Measurements from ENCODE around the gene STEEP1. TPM values are rescaled to one million over a fixed set of nuclear protein-coding genes. Genes with fewer than 3 reads are reported as not detected.

STEEP1 gene
- total RNA-seq, 1 experiment from 2014 or later, result 25.8 TPM

- TF ChIP-seq AFF4 (CRISPR knock-in tag; IDR thresholded peaks at IDR 0.05; ENCODE audit: borderline replicate concordance) (no peak), ZNF232 (CRISPR knock-in tag; IDR thresholded peaks at IDR 0.05) (no peak)
These were observed 5.2 kb upstream of the STEEP1 start (continued) for GRCh38 chrX:119570351-119570835.

GRCh38 chrX:119552508-119552907 is 12.7 kb downstream of the STEEP1 start:
- H3K27ac Mint-ChIP-seq, result no peak overlapping the region
- H3K36me3 Mint-ChIP-seq, result 0 out of 2 replicates have a peak, but pooled peaks cover 2% of the 10 kb centered on the region
- H3K4me3 Mint-ChIP-seq, result no peak overlapping the region
- ATAC-seq (no peak), DNase-seq (ENCODE audit: low spot score) (no peak)
- H3K9me3 Mint-ChIP-seq, result no peaks in the 10 kb centered on the region
- H3K27me3 Mint-ChIP-seq (ENCODE audit: low read depth), result no peaks in the 10 kb centered on the region
- CTCF ChIA-PET, result no interaction called here
- no peaks in the 10 kb centered on the region for H3K4me1 Mint-ChIP-seq
- POLR2A ChIA-PET, result no interaction called here
- no peak for TF ChIP-seq STAT6 (CRISPR knock-in tag; conservative IDR thresholded peaks at IDR 0.05; ENCODE audit: low read depth)
- no peak for TF ChIP-seq E2F4 (CRISPR knock-in tag; IDR thresholded peaks at IDR 0.05; ENCODE audit: borderline replicate concordance, low read depth)
- no peak for TF ChIP-seq SOX15 (CRISPR knock-in tag; IDR thresholded peaks at IDR 0.05)
- no peak for TF ChIP-seq ZMAT4 (CRISPR knock-in tag; IDR thresholded peaks at IDR 0.05)
- no peak for TF ChIP-seq ZNF232 (CRISPR knock-in tag; IDR thresholded peaks at IDR 0.05)
- no peak for TF ChIP-seq ZNF512 (CRISPR knock-in tag; IDR thresholded peaks at IDR 0.05; ENCODE audit: borderline replicate concordance)
- no peak for TF ChIP-seq ZNF281 (CRISPR knock-in tag; IDR thresholded peaks at IDR 0.05)
- no peak for TF ChIP-seq CREB1 (CRISPR knock-in tag; IDR thresholded peaks at IDR 0.05)
- no peak for TF ChIP-seq ATF3 (CRISPR knock-in tag; conservative IDR thresholded peaks at IDR 0.05)
- TF ChIP-seq ZNF219 (CRISPR knock-in tag; IDR thresholded peaks at IDR 0.05; ENCODE audit: borderline replicate concordance), result no peak
- no peak for TF ChIP-seq GRHL2 (CRISPR knock-in tag; IDR thresholded peaks at IDR 0.05; ENCODE audit: insufficient replicate concordance, severe bottlenecking)
- no peak for TF ChIP-seq TEAD4 (CRISPR knock-in tag; IDR thresholded peaks at IDR 0.05)
